Upper lobe of left lung (tissue), 4 donors: Measurements from ENCODE around the gene PPP1R12C.

Experiments used
- EP300 ChIP-seq, 4 donors: sonication (generic); formaldehyde crosslinking; IDR thresholded peaks; one replicate each; pipeline ENCODE4 v1.5.1; 2017; ENCODE audit warnings: antibody characterized with exemption in 4 of 4, control low read depth in 2 of 4
- POLR2A ChIP-seq, 4 donors: fragments of 450-650 bp; IDR thresholded peaks; one replicate each; pipeline ENCODE4 v1.5.1; 2016 to 2017; ENCODE audit warnings: antibody characterized with exemption in 4 of 4, mild to moderate bottlenecking in 2 of 4
- POLR2AphosphoS5 ChIP-seq, 2 donors: sonication (generic); formaldehyde crosslinking; IDR thresholded peaks; one replicate each; pipeline ENCODE4 v1.5.1; 2017; ENCODE audit warnings: antibody characterized with exemption in 2 of 2
- TF ChIP-seq, protein P1 (sequence below), 6 experiments: fragments of 450-650 bp in 4 of 6; fragments of 200-600 bp in 2 of 6; sonication (generic) in 2 of 6; IDR thresholded peaks; one replicate each; pipeline ENCODE4 v1.5.1; 2016 to 2019; ENCODE audit warnings: antibody characterized with exemption in 6 of 6

DNA sequence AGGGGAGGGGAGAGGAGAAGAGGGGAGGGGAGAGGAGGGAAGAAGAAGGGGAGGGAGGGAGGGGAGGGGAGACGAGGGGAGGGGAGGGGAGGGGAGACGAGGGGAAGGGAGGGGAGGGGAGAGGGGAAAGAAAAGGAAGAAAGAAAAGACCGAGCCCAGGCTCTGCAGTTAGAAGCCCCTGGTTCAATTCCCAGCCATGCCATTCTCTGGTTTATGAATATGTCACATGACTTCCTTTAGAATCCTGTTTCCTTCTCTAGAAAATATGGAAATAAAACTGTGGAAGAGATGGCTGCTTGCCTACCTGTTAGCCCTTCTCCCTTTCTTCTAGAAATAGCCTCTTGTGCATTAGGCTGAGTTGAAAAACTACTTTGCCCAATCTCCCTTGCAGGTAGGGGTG, 17.3 kb upstream of the PPP1R12C start:
- TF ChIP-seq, protein P1, sequence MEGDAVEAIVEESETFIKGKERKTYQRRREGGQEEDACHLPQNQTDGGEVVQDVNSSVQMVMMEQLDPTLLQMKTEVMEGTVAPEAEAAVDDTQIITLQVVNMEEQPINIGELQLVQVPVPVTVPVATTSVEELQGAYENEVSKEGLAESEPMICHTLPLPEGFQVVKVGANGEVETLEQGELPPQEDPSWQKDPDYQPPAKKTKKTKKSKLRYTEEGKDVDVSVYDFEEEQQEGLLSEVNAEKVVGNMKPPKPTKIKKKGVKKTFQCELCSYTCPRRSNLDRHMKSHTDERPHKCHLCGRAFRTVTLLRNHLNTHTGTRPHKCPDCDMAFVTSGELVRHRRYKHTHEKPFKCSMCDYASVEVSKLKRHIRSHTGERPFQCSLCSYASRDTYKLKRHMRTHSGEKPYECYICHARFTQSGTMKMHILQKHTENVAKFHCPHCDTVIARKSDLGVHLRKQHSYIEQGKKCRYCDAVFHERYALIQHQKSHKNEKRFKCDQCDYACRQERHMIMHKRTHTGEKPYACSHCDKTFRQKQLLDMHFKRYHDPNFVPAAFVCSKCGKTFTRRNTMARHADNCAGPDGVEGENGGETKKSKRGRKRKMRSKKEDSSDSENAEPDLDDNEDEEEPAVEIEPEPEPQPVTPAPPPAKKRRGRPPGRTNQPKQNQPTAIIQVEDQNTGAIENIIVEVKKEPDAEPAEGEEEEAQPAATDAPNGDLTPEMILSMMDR (IDR thresholded peaks at IDR 0.05), result no peak
- TF ChIP-seq POLR2A (IDR thresholded peaks at IDR 0.05) (no peak), POLR2AphosphoS5 (IDR thresholded peaks at IDR 0.05) (no peak), EP300 (IDR thresholded peaks at IDR 0.05) (no peak)
